Right lobe of liver (tissue), 4 donors: ENCODE measurements around the gene MESP2.

ENCODE experiments used
- CTCF ChIP-seq, 4 donors: fragments of 200-600 bp in 3 of 4; fragments of 450-650 bp in 1 of 4; IDR thresholded peaks; one replicate each; pipeline versions ENCODE4 v1.5.1 to v1.8.0; 2016 to 2022; ENCODE audit warnings: antibody characterized with exemption in 4 of 4, mild to moderate bottlenecking in 2 of 4
- POLR2A ChIP-seq: fragments of 450-650 bp; IDR thresholded peaks from one replicate; pipeline ENCODE4 v1.6.1; 2017; ENCODE audit warnings: antibody characterized with exemption, mild to moderate bottlenecking
- donor health status: DM: no; HTN: no; CAD: no.
- donor health status: DM: no; HTN: no; CAD: no.
- donor health status: DM: no; HTN: yes; CAD: no.

GRCh38 chr15:89761929-89762328 lies 14.2 kb upstream of the MESP2 start:
- no peak for TF ChIP-seq POLR2A
- TF ChIP-seq CTCF (IDR thresholded peaks at IDR 0.05), result no peak
